HG03060 (cell line): ENCODE data around the gene CLEC18A.
"Not testable (repeated sequence)": the region's sequence is repeated elsewhere in the genome, so short reads cannot be mapped to it uniquely, and the experiment has no call there.

ENCODE experiments used
- ATAC-seq: cut with Tn5 transposase; IDR thresholded peaks from one replicate; pipeline ENCODE4 v1.9.1; 2021; ENCODE audit warnings: low read depth, moderate number of reproducible peaks; ENCODE audit not compliant: unreplicated experiment

Gene CLEC18A

GRCh38 chr16:70012354-70012753 is 61.2 kb downstream of the CLEC18A start:
- ATAC-seq, result not testable (repeated sequence)

- not testable (repeated sequence) for ATAC-seq
Measured at GRCh38 chr16:70012951-70013350, 61.8 kb downstream of the CLEC18A start.
